Activated CD4-positive, alpha-beta T cell treated with anti-CD3 and anti-CD28 coated beads for 36 hours (primary cell): ENCODE data around the gene VWA1. TPM values are rescaled to one million over a fixed set of nuclear protein-coding genes. Genes with fewer than 3 reads are reported as not detected.

Experiments
- ATAC-seq: fragments of 200-7000 bp; cut with Tn5 transposase; one replicate; pipeline ENCODE4 v1.10.0; 2021; ENCODE audit warnings: mild to moderate bottlenecking, moderate library complexity
- CTCF ChIA-PET: fragments of 350-600 bp; sonication (Branson Sonifier 250); formaldehyde crosslinking; loops from one replicate; lab custom pipeline; 2021; ENCODE audit warnings: antibody characterized with exemption; lab: Charles Lee
- POLR2A ChIA-PET: fragments of 350-600 bp; sonication (Branson Sonifier 250); formaldehyde crosslinking; loops from one replicate; lab custom pipeline; 2021; ENCODE audit warnings: antibody characterized with exemption, inconsistent platforms; lab: Charles Lee
- DNase-seq: peaks from one replicate; pipeline ENCODE4 v3.0.0-alpha.2; 2020
- H3K27ac Mint-ChIP-seq: one replicate; pipeline ENCODE4 v1.8.0; 2021; ENCODE audit warnings: mixed read lengths
- H3K27me3 Mint-ChIP-seq: one replicate; pipeline ENCODE4 v1.8.0; 2021; ENCODE audit warnings: mixed read lengths
- H3K36me3 Mint-ChIP-seq: one replicate; pipeline ENCODE4 v1.8.0; 2021; ENCODE audit warnings: low read depth, mixed read lengths
- H3K4me1 Mint-ChIP-seq: one replicate; pipeline ENCODE4 v1.8.0; 2021; ENCODE audit warnings: mixed read lengths
- H3K4me3 Mint-ChIP-seq: one replicate; pipeline ENCODE4 v1.8.0; 2021; ENCODE audit warnings: mild to moderate bottlenecking, moderate library complexity, mixed read lengths
- H3K9me3 Mint-ChIP-seq: one replicate; pipeline ENCODE4 v1.8.0; 2021; ENCODE audit warnings: low read depth, mixed read lengths
- intact Hi-C, 2 experiments: fragments of 100-400 bp; cut with DNase I in 1 of 2; cut with micrococcal nuclease in 1 of 2; formaldehyde crosslinking; loops; one replicate each; pipeline versions ENCODE4 v1.14.2 to v1.15.1; 2022 to 2024; cut with DNase I, micrococcal nuclease
- total RNA-seq, 2 experiments: library from RNA; stranded (reverse); gene quantifications; one replicate each; pipeline ENCODE4 v1.2.3, GENCODE V29; 2021

VWA1 gene
- total RNA-seq, 2 experiments from 2014 or later: 0.56 to 0.78 TPM

DNA sequence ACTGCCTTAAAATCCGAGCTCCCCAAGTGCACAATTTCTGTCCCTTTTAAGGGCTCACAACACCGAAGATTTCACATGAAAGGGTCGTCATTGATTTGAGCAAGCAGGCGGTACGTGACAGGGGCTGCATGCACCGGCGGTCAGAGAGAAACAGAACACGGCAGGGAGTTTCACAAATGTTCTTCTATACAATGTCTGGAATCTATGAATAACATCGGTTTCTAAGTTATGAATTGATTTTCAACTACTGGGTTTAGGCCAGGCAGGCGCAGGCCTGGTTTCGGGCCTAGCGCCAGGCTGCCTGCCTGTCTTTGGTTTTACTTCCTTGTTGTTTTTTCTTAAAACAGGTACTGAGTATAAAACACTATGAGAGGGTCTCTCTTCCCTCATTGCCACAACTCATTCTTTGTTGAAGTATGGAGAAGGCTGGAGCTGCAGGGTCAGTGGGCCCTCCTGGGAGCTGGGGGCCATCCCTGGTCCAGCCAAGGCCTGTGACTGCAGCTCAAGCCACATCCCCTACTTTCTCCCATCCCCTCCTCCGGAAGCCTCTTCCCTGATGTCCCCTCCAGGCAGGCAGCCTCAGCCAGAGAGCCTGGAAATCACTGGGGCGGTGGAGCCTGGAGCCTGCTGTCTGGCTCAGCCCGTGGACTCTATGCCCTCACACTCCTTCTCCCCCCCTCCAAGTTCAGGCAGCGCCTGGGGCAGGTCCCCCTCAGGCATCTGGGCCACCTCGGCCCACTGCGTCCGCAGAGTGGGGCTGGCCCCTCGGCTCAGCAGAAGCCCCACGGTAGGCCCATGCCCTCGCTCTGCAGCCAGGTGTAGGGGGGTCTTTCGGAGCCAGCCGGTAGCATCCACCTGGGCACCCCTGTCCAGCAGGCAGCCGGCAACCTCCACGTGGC is 16.8 kb upstream of the VWA1 start:
- no peak overlapping the region for H3K27ac Mint-ChIP-seq
- peaks cover 5% of the 10 kb centered on the region for H3K4me1 Mint-ChIP-seq
- POLR2A ChIA-PET: no interaction called here
- peaks cover 6% of the 10 kb centered on the region for H3K27me3 Mint-ChIP-seq
- no peak for DNase-seq
- no peak for ATAC-seq
- no peak overlapping the region for H3K4me3 Mint-ChIP-seq
- H3K36me3 Mint-ChIP-seq: no peaks in the 10 kb centered on the region
- intact Hi-C loops: no loop called here
- no peaks in the 10 kb centered on the region for H3K9me3 Mint-ChIP-seq
- CTCF ChIA-PET: no interaction called here

DNA sequence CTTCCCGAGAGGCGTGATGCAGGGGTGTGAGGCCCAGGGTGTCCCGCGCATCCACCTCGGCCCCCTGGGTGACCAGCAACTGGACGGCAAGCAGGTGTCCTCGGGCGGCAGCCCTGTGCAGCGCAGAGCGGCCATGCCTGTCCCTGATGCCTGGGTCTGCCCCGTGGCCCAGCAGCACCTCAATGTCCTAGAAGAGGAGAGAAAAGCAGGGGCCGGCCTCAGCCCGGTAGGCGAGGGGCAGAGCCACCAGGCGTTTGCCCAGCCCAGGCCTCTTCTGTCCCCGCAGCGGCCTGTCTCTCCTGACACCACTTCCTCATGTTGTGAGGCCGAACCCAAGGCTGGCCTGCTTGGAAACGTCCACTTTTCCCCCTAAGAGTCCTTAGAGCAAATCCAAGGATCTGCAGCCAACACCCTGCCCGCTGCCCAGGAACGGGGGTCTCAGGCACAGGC is 16.1 kb upstream of the VWA1 start:
- intact Hi-C loops: no loop called here
- CTCF ChIA-PET: no interaction called here
- no peak overlapping the region for H3K27ac Mint-ChIP-seq
- peaks cover 6% of the 10 kb centered on the region for H3K27me3 Mint-ChIP-seq
- DNase-seq (no peak), ATAC-seq (no peak)
- peaks cover 5% of the 10 kb centered on the region for H3K4me1 Mint-ChIP-seq
- H3K4me3 Mint-ChIP-seq: no peak overlapping the region
- no peaks in the 10 kb centered on the region for H3K9me3 Mint-ChIP-seq
- POLR2A ChIA-PET: interaction anchor here (0.6 kb wide), 1 partner anchor 16 kb away, joined by 3 read pairs; no protein-coding TSS in a partner anchor
- no peaks in the 10 kb centered on the region for H3K36me3 Mint-ChIP-seq

DNA sequence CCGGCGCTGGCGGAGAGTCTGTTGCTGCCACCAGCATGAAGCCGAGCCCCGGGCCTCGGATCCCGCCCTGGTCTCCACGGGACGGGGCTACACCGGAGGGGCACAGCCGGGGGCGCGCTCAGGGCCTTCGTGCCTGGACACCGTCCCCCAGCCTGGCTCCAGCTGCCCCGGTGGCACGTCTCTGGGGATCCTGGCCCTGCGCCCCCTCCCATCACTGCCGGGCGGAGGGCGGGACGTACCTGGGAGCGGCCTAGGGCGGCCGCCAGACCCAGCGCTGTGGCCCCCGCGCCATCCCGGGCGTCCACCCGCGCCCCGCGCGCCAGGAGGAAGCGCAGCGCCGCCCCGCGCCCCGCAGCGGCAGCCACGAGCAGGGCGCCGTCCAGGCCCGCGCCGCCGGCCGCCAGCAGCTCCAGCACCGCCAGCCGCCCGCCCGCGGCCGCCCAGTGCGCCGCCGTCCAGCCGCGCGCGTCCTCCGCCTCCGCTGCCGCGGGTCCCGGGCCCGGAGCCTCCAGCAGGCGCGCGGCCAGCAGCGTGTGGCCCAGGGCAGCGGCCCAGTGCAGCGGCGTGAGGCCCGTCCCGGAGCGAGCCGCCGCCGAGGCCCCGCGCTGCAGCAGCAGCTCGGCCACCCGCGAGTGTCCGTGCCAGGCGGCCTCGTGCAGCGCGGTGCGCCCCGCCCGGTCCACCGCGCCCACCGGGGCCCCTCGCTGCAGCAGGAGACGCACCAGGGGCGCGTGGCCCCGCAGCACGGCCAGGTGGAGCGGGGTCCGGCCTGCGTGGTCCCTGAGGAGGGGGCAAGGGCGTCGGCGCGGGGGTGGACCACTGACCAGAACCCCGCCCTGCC is 15.5 kb upstream of the VWA1 start:
- H3K27me3 Mint-ChIP-seq: peaks cover 8% of the 10 kb centered on the region
- ChIA-PET POLR2A (interaction anchor here (0.6 kb wide), 1 partner anchor 17 kb away, joined by 3 read pairs; no protein-coding TSS in a partner anchor), CTCF (no interaction called here)
- DNase-seq (peak; percentile 7), ATAC-seq (peak; percentile 47)
- peaks cover 5% of the 10 kb centered on the region for H3K4me1 Mint-ChIP-seq
- H3K27ac Mint-ChIP-seq: no peak overlapping the region
- H3K9me3 Mint-ChIP-seq: no peaks in the 10 kb centered on the region
- H3K36me3 Mint-ChIP-seq: no peaks in the 10 kb centered on the region
- intact Hi-C loops: no loop called here
- no peak overlapping the region for H3K4me3 Mint-ChIP-seq

DNA sequence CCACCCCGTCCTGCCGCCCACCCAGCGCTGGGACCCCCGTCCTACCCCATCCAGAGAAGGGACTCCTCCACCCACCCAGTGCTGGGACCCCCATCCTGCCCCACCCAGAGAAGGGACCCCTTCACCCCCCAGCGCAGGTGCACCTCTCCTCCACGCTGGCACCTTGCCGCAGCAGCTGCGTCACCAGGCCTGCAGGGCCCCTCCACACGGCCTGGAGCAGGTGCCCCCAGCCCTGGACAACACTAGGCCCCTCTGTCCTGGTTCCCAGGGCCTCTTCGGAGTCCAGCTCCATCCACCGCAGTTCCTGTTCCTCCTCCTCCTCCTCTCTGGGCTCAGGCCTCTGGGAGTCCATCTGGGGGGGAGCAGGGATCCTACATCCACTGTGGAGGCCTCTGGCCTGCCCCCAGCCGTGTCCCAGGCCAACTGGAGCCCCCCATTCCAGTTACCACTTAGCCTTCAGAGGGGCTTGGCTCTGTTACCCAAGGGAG is 14.8 kb upstream of the VWA1 start:
- DNase-seq (no peak), ATAC-seq (no peak)
- Mint-ChIP-seq H3K4me1 (peaks cover 5% of the 10 kb centered on the region), H3K36me3 (no peaks in the 10 kb centered on the region), H3K27ac (no peak overlapping the region), H3K27me3 (peaks cover 10% of the 10 kb centered on the region), H3K4me3 (no peak overlapping the region), H3K9me3 (no peaks in the 10 kb centered on the region)
- ChIA-PET POLR2A (no interaction called here), CTCF (no interaction called here)
- intact Hi-C loops: no loop called here

DNA sequence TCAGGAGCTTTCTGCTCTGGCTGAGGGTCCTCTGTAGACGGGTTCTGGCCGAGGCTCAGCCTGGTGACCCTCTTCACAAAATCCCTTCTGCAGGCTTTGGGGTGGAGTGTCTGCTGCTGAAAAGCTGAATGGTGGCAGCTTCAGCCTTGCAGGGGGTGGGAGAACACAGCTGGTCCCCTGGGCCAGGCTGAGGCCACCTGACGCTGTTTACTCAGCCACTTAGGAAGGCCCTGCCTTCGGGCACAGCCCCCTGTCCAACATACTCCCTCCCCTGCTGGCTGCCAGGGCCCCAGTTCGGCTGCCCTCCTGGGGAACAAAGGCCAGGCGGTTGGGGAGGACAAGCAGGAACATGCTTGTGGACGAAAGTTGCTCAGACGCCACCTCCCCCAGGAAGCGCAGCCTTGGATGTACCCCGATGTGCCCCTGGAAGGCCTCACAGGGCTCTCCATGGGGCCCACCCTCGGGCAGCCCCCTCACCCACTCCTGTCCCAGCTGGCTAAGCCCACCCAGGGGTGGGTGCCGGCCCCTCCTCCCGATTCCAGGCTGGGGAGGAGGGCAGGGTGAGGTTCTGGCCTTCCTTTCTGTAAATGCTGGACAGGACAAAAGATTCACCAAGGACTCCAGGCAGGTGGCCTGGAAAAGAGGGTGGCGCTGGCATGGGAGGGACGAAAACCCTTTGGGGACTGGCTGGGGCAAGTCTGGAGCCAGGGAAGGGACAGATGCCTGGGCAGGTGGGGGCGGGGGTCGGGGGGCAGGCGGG is 14.2 kb upstream of the VWA1 start, which contains the start of gene ANKRD65:
Gene ANKRD65, minus strand, starts transcription at position 130 of the 760 bp plus-strand sequence. CDS start 271 bp downstream, outside the sequence.
- Mint-ChIP-seq H3K4me3 (no peak within 1 kb of the TSS), H3K27me3 (peaks cover 14% of the 10 kb centered on the region), H3K4me1 (peaks cover 6% of the 10 kb centered on the region), H3K36me3 (no peaks in the 10 kb centered on the region), H3K27ac (no peak within 1 kb of the TSS), H3K9me3 (no peaks in the 10 kb centered on the region)
- ATAC-seq (no peak), DNase-seq (no peak)
- intact Hi-C loops: no loop called here
- ChIA-PET CTCF (no interaction called here), POLR2A (no interaction called here)

DNA sequence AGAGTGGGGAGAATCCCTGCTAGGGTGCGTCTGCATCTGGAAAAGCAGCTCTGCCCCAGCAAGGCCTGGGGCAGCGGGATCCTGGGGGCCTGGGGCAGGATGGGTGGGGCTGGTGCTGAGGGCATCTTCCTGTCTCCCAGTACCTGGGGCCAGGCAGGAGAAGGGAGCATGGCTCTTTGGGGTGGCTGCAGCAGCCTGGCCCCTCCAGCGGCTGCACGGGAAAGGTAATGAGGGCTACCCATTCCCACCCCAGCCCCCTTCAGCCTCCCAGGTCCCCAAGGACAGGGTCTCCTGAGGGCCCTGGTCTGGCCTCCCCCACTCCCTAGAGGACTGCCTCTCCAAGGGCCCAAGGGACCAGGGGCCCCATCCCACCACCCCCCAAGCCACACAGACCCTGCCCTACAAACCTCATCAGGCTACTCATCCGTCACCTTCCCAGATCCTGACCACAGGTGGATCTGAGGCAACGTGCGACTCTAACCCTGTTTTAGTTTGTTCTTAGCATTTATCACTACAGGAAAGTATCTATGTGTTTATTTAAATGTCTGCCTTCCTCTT is 13.5 kb upstream of the VWA1 start:
- Mint-ChIP-seq H3K4me1 (peaks cover 7% of the 10 kb centered on the region), H3K27me3 (peaks cover 15% of the 10 kb centered on the region), H3K36me3 (no peaks in the 10 kb centered on the region), H3K27ac (no peak overlapping the region), H3K9me3 (no peaks in the 10 kb centered on the region), H3K4me3 (no peak overlapping the region)
- intact Hi-C loops: no loop called here
- DNase-seq (no peak), ATAC-seq (no peak)
- POLR2A ChIA-PET: no interaction called here
- CTCF ChIA-PET: no interaction called here

DNA sequence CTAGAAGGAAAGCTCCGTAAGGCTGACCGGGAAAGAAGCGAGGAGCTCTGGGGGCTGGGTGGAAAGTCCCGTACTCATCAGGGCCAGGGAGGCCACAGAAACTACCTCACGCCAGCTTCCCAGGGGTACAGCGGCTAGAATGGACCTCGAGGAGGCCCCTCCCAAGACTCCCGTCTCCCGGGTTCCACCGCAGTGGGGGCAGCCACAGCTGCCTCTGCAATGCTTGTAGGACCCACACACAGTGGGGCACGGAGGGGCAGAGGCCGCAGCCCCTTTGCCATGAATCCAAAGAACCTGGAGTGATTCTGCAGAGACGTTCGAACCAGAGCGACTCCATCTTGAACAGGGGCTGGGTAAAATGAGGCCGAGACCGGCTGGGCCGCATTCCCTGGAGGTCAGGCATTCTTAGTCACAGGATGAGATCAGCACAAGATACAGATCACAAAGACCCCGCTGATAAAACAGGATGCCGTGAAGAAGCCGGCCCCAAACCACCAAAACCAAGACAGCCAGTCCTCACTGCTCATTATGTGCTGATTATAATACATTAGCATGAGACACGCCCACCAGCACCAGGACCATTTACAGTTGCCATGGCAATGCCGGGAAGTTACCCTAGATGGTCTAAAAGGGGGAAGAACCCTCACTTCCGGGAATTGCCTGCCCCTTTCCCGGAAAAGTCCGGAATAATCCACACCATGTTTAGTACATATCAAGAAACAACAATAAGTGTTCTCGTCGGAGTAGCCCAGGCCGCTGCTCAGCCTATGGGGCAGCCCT is 12.8 kb upstream of the VWA1 start:
- Mint-ChIP-seq H3K27me3 (peaks cover 15% of the 10 kb centered on the region), H3K4me1 (peaks cover 6% of the 10 kb centered on the region), H3K9me3 (no peaks in the 10 kb centered on the region), H3K36me3 (no peaks in the 10 kb centered on the region), H3K27ac (no peak overlapping the region), H3K4me3 (no peak overlapping the region)
- CTCF ChIA-PET: interaction anchor here (0.6 kb wide), 2 partner anchors 11 to 177 kb away, joined by 3 read pairs; no protein-coding TSS in a partner anchor
- no peak for ATAC-seq
- peak; percentile 16 for DNase-seq
- intact Hi-C loops: no loop called here
- POLR2A ChIA-PET: no interaction called here

DNA sequence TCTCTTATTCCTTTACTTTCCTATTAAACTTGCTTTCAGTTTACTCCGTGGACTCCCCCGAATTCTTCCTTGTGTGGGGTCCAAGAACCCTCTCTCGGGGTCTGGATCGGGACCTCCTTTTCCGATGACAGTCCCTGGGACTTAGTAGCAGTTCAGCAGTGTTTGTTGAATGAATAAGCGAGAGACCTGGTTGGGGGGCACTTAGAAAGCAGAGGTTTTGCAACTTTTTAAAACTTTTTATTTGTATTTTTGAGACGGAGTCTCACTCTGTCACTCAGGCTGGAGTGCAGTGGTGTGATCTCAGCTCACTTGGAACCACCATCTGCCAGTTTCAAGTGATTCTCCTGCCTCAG is 12.3 kb upstream of the VWA1 start:
- DNase-seq: no peak
- no peak for ATAC-seq
- intact Hi-C loops: no loop called here
- H3K27ac Mint-ChIP-seq: no peak overlapping the region
- CTCF ChIA-PET: interaction anchor here (0.6 kb wide), 2 partner anchors 10 to 178 kb away, joined by 3 read pairs; no protein-coding TSS in a partner anchor
- peaks cover 15% of the 10 kb centered on the region for H3K27me3 Mint-ChIP-seq
- no peaks in the 10 kb centered on the region for H3K9me3 Mint-ChIP-seq
- POLR2A ChIA-PET: no interaction called here
- no peaks in the 10 kb centered on the region for H3K36me3 Mint-ChIP-seq
- peaks cover 2% of the 10 kb centered on the region for H3K4me1 Mint-ChIP-seq
- no peak overlapping the region for H3K4me3 Mint-ChIP-seq

DNA sequence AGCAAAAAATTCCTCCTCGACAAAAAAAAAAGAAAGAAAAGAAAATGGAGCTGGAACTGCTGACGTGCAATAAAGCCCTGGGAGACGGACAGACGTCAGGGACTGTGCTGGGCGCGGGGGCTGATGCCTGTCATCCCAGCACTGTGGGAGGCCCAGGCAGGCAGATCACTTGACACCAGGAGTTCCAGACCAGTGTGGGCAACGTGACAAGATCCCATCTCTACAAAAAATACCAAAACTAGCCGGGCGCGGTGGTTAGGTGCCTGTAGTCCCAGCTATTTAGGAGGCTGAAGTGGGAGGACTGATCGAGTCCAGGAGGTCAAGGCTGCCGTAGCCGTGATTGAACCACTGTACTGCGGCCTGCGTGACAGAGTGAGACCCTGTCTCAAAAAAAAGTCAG is 10.8 kb upstream of the VWA1 start:
- Mint-ChIP-seq H3K4me3 (no peak overlapping the region), H3K36me3 (no peaks in the 10 kb centered on the region), H3K27ac (no peak overlapping the region), H3K9me3 (no peaks in the 10 kb centered on the region), H3K27me3 (peaks cover 22% of the 10 kb centered on the region), H3K4me1 (peaks cover 4% of the 10 kb centered on the region)
- ATAC-seq (no peak), DNase-seq (no peak)
- intact Hi-C loops: no loop called here
- ChIA-PET POLR2A (interaction anchor here (0.9 kb wide), 1 partner anchor 14 kb away, joined by 3 read pairs; no protein-coding TSS in a partner anchor), CTCF (no interaction called here)

DNA sequence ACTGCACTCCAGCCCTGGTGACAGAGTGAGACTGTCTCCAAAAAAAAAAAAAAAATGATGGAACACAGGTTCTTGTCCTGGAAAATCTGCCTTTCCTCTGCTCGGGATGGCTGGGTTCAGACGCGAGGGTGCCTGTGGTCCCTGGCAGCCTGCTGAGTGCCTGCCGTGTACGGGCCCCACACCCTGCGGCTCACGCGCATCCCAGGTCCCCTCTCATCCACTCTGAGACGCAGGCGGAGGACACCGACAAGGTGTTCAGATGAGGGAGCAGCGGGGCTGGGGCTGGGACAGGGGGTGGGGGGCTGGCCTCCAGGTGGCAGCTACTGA is 10.1 kb upstream of the VWA1 start:
- Mint-ChIP-seq H3K9me3 (no peaks in the 10 kb centered on the region), H3K27me3 (peaks cover 26% of the 10 kb centered on the region), H3K27ac (no peak overlapping the region), H3K36me3 (no peaks in the 10 kb centered on the region), H3K4me3 (no peak overlapping the region), H3K4me1 (peaks cover 4% of the 10 kb centered on the region)
- ATAC-seq: no peak
- CTCF ChIA-PET: interaction anchor here (0.6 kb wide), 1 partner anchor 1214 kb away, joined by 3 read pairs; no protein-coding TSS in a partner anchor
- no peak for DNase-seq
- POLR2A ChIA-PET: interaction anchor here (0.9 kb wide), 1 partner anchor 13 kb away, joined by 3 read pairs; no protein-coding TSS in a partner anchor
- intact Hi-C loops: no loop called here
